NAMALWA (cell line): ENCODE results near the gene NOL4L.

ENCODE experiments used
- DNase-seq: peaks from one replicate; pipeline ENCODE4 v3.0.0-alpha.2; 2015; ENCODE audit warnings: low spot score

The NOL4L gene

GRCh38 chr20:32585011-32585585 is at the start of gene NOL4L:
Gene NOL4L (minus strand): TSS chr20:32585333. CDS start chr20:32584890, 443 bp downstream.
- DNase-seq = no peak

- no peak for DNase-seq
These were observed 49.1 kb upstream of the NOL4L start for GRCh38 chr20:32634041-32634805.

GRCh38 chr20:32632461-32633354 is 47.6 kb upstream of the NOL4L start:
- DNase-seq = no peak

GRCh38 chr20:32631933-32632460 is 46.9 kb upstream of the NOL4L start:
- DNase-seq = no peak

GRCh38 chr20:32629813-32630212 is 44.7 kb upstream of the NOL4L start:
- no peak for DNase-seq

GRCh38 chr20:32628960-32629530 is 43.9 kb upstream of the NOL4L start:
- no peak for DNase-seq

- DNase-seq = no peak
These were observed 41.9 kb upstream of the NOL4L start for GRCh38 chr20:32626859-32627636.

GRCh38 chr20:32626407-32626806 is 41.3 kb upstream of the NOL4L start:
- no peak for DNase-seq

GRCh38 chr20:32625996-32626395 is 40.9 kb upstream of the NOL4L start:
- no peak for DNase-seq

- no peak for DNase-seq
These were observed 39.7 kb upstream of the NOL4L start for GRCh38 chr20:32624687-32625345.

- DNase-seq = no peak
These were observed 38.6 kb upstream of the NOL4L start for GRCh38 chr20:32623667-32624157.

- no peak for DNase-seq
These were observed 37.7 kb upstream of the NOL4L start for GRCh38 chr20:32622585-32623468.

GRCh38 chr20:32621891-32622584 is 36.9 kb upstream of the NOL4L start:
- DNase-seq = no peak

- no peak for DNase-seq
These were observed 36.1 kb upstream of the NOL4L start for GRCh38 chr20:32621071-32621890.

- no peak for DNase-seq
These were observed 34.5 kb upstream of the NOL4L start for GRCh38 chr20:32619586-32619985.

GRCh38 chr20:32614772-32615171 is 29.6 kb upstream of the NOL4L start:
- no peak for DNase-seq

GRCh38 chr20:32614303-32614702 is 29.2 kb upstream of the NOL4L start:
- no peak for DNase-seq
